ENCODE results near the gene TAMM41.

Gene TAMM41

GRCh38 chr3:11832981-11833905 lies 13.4 kb downstream of the TAMM41 start:
- H3K4me3 ChIP-seq (ENCODE audit: low read depth, low read length): no peak overlapping the region
- no peak for TF ChIP-seq CTCF (IDR thresholded peaks at IDR 0.05; ENCODE audit: low read depth, low read length)
- no peak overlapping the region for H3K27ac ChIP-seq
- peaks cover 27% of the 10 kb centered on the region for H3K36me3 ChIP-seq
- DNase-seq: no peak
- H3K27me3 ChIP-seq (ENCODE audit: insufficient read depth, low read depth, severe bottlenecking): no peaks in the 10 kb centered on the region
- H3K9me3 ChIP-seq (ENCODE audit: severe bottlenecking): no peaks in the 10 kb centered on the region

- no peak for DNase-seq
- Histone ChIP-seq H3K9me3 (ENCODE audit: severe bottlenecking) (no peaks in the 10 kb centered on the region), H3K27me3 (ENCODE audit: insufficient read depth, low read depth, severe bottlenecking) (no peaks in the 10 kb centered on the region), H3K36me3 (peaks cover 29% of the 10 kb centered on the region), H3K4me3 (ENCODE audit: low read depth, low read length) (no peak overlapping the region), H3K27ac (no peak overlapping the region)
- TF ChIP-seq CTCF (IDR thresholded peaks at IDR 0.05; ENCODE audit: low read depth, low read length): no peak
Observed at GRCh38 chr3:11829416-11829815, 17.3 kb downstream of the TAMM41 start.

- no peaks in the 10 kb centered on the region for H3K27me3 ChIP-seq (ENCODE audit: insufficient read depth, low read depth, severe bottlenecking)
- no peaks in the 10 kb centered on the region for H3K9me3 ChIP-seq (ENCODE audit: severe bottlenecking)
- no peak overlapping the region for H3K27ac ChIP-seq
- no peak overlapping the region for H3K4me3 ChIP-seq (ENCODE audit: low read depth, low read length)
- no peak for TF ChIP-seq CTCF (IDR thresholded peaks at IDR 0.05; ENCODE audit: low read depth, low read length)
- no peak for DNase-seq
- peaks cover 28% of the 10 kb centered on the region for H3K36me3 ChIP-seq
Observed at GRCh38 chr3:11826628-11827265, 19.9 kb downstream of the TAMM41 start.

- Histone ChIP-seq H3K36me3 (peaks cover 29% of the 10 kb centered on the region), H3K27ac (no peak overlapping the region), H3K27me3 (ENCODE audit: insufficient read depth, low read depth, severe bottlenecking) (no peaks in the 10 kb centered on the region), H3K4me3 (ENCODE audit: low read depth, low read length) (no peak overlapping the region), H3K9me3 (ENCODE audit: severe bottlenecking) (no peaks in the 10 kb centered on the region)
- TF ChIP-seq CTCF (IDR thresholded peaks at IDR 0.05; ENCODE audit: low read depth, low read length): no peak
- no peak for DNase-seq
Observed at GRCh38 chr3:11825301-11825700, 21.4 kb downstream of the TAMM41 start.

- Histone ChIP-seq H3K27me3 (ENCODE audit: insufficient read depth, low read depth, severe bottlenecking) (no peaks in the 10 kb centered on the region), H3K36me3 (peaks cover 12% of the 10 kb centered on the region; the same call in 1 of the 2 replicates), H3K9me3 (ENCODE audit: severe bottlenecking) (no peaks in the 10 kb centered on the region), H3K4me3 (ENCODE audit: low read depth, low read length) (no peak overlapping the region), H3K27ac (no peak overlapping the region)
- 0 out of 2 replicates have a peak, but pooled peaks have one; percentile 10 for TF ChIP-seq CTCF (IDR thresholded peaks at IDR 0.05; ENCODE audit: low read depth, low read length)
- DNase-seq: no peak
Observed at GRCh38 chr3:11820531-11821041, 26.1 kb downstream of the TAMM41 start.
